ENCODE results near the gene MBD2.
"Not testable (repeated sequence)": the region's sequence is repeated elsewhere in the genome, so short reads cannot be mapped to it uniquely, and the experiment has no call there.

Gene MBD2

DNA sequence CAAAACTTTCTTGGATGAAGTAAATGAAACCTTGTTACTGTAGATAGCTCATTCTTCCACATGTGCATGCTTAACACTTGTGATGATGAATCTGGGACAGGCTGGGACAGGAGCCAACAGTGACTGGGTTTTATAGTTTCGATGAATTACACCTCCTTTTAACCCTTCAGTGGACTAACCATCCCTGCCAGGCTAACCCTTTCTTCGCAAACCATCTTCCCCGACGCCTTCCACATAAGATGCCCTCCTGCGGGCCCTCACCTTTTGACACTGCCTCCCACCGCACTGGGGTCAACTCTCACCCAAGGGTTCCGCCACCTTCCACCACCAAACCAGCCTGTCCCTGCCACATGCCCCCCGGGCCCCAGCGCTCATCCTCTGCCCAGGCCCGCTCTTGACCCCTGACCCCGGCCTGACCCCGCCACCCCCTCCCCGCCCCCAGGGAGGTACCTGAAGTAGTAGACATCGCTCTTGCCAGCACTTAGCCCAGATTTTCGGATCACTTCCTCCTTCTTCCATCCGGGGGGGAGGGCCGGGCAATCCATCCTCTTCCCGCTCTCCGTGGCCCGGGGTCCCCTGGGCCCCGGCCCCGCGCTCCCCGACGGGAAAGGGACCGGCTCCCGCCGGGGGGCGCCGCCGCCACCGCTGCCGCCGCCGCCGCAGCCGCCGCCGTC lies 764 bp downstream of the MBD2 start:
- H3K4me3 ChIP-seq (ENCODE audit: low read depth, low read length): peak overlapping the region; percentile 69
- DNase-seq (ENCODE audit: low read depth): peak; percentile 63
- TF ChIP-seq, protein P1, sequence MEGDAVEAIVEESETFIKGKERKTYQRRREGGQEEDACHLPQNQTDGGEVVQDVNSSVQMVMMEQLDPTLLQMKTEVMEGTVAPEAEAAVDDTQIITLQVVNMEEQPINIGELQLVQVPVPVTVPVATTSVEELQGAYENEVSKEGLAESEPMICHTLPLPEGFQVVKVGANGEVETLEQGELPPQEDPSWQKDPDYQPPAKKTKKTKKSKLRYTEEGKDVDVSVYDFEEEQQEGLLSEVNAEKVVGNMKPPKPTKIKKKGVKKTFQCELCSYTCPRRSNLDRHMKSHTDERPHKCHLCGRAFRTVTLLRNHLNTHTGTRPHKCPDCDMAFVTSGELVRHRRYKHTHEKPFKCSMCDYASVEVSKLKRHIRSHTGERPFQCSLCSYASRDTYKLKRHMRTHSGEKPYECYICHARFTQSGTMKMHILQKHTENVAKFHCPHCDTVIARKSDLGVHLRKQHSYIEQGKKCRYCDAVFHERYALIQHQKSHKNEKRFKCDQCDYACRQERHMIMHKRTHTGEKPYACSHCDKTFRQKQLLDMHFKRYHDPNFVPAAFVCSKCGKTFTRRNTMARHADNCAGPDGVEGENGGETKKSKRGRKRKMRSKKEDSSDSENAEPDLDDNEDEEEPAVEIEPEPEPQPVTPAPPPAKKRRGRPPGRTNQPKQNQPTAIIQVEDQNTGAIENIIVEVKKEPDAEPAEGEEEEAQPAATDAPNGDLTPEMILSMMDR (IDR thresholded peaks at IDR 0.05; ENCODE audit: low read depth, low read length): no peak
- TF ChIP-seq POLR2A (IDR thresholded peaks at IDR 0.05; ENCODE audit: extremely low read depth, insufficient read length): no peak

DNA sequence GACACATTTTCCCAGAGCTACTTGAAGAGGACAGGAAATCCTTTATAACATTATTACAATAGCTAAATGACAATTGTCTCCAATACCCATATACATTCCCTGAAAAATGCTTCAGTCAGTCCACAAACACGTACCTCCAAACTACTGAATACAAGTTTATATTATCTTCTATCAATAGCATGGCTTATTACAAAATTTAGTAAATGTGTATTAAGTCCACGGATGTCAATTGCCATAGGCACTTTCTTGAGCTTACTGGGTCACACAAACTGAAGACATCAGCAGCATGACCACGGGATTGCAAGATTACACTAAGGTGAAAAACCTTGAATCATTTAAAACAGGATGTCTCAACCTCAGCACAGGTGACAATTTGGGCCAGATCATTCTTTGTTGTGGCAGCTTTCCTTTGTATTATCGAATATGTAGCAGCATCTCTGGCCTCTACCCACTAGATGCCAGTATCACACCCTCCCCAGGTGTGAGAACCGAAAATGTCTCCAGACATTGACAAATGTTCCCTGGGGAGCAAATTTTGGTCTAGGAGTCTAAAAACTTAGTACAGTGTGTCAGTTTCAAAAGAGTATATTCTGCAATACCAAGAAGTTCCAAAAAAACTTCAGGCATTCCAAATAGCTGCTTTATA lies 1.4 kb downstream of the MBD2 start:
- TF ChIP-seq POLR2A (IDR thresholded peaks at IDR 0.05; ENCODE audit: extremely low read depth, insufficient read length) (no peak), MYC (IDR thresholded peaks at IDR 0.05; ENCODE audit: low read depth, low read length) (no peak)
- TF ChIP-seq, protein P2, sequence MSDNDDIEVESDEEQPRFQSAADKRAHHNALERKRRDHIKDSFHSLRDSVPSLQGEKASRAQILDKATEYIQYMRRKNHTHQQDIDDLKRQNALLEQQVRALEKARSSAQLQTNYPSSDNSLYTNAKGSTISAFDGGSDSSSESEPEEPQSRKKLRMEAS (IDR thresholded peaks at IDR 0.05; ENCODE audit: low read depth, low read length): no peak
- TF ChIP-seq, protein P1 (IDR thresholded peaks at IDR 0.05; ENCODE audit: low read depth, low read length): no peak
- DNase-seq (ENCODE audit: low read depth): peak; percentile 26
- H3K4me3 ChIP-seq (ENCODE audit: low read depth, low read length): peak overlapping the region; percentile 69

DNA sequence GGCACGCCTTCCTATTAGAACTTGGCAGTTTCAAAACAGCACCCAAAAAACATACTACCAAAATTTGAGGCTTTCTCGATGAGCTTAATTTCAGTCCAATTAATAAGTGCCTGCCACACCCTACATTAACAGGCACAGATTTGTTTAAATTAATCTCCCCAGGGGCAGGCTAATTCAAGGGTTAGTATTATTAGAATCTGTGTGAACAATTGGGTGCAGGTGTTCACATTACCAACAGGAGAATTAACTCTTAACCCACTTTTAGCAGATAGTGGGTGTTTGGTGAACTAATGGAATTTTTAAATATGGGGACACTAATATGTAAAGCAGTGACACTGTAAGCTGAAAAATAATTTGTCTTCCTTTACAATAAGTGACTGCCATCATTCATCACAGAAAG lies 4.1 kb downstream of the MBD2 start:
- TF ChIP-seq, protein P1 (IDR thresholded peaks at IDR 0.05; ENCODE audit: low read depth, low read length): no peak
- TF ChIP-seq POLR2A (IDR thresholded peaks at IDR 0.05; ENCODE audit: extremely low read depth, insufficient read length): no peak
- TF ChIP-seq, protein P2 (IDR thresholded peaks at IDR 0.05; ENCODE audit: low read depth, low read length): no peak
- H3K4me3 ChIP-seq (ENCODE audit: low read depth, low read length): no peak overlapping the region
- no peak for DNase-seq (ENCODE audit: low read depth)

DNA sequence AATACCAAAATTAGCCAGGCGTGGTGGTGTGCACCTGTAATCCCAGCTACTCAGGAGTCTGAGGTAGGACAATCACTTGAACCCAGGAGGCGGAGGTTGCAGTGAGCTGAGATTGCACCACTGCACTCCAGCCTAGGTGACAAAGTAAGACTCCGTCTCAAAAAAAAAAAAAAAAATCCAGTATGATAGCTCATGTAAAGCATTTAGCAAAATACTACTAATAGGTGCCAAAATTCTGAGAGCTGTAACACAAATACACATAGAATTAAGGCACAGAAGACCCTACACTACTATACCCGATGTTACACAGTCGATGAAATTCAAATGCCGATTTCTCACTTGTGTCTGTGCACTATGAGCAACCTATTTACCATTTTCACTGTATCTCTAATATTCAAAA lies 5.7 kb downstream of the MBD2 start:
- DNase-seq (ENCODE audit: low read depth); H3K4me3 ChIP-seq (ENCODE audit: low read depth, low read length): not testable (repeated sequence)

DNA sequence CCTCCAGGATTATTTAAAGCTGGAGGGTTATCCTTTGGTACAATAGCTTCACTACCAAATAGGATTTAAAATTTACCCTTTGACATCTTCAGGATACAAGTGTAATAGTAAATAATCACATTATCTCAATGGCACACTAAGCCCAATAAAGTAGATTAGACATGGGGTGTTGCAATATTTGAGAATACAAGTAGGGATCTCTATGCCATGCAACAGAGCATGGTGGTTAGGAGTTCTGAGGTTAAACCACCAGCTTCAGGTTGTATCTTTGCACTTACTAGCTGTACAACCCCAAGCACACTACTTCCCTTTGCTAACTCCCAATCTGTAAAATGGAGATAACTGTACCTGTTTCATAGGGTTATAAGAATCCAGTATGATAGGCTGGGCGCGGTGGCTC lies 6.2 kb downstream of the MBD2 start:
- peak; percentile 24 for DNase-seq (ENCODE audit: low read depth)
- H3K4me3 ChIP-seq (ENCODE audit: low read depth, low read length): no peak overlapping the region
- TF ChIP-seq, protein P2 (IDR thresholded peaks at IDR 0.05; ENCODE audit: low read depth, low read length): no peak
- TF ChIP-seq MYC (IDR thresholded peaks at IDR 0.05; ENCODE audit: low read depth, low read length) (no peak), POLR2A (IDR thresholded peaks at IDR 0.05; ENCODE audit: extremely low read depth, insufficient read length) (no peak)
- TF ChIP-seq, protein P1 (IDR thresholded peaks at IDR 0.05; ENCODE audit: low read depth, low read length): no peak

DNA sequence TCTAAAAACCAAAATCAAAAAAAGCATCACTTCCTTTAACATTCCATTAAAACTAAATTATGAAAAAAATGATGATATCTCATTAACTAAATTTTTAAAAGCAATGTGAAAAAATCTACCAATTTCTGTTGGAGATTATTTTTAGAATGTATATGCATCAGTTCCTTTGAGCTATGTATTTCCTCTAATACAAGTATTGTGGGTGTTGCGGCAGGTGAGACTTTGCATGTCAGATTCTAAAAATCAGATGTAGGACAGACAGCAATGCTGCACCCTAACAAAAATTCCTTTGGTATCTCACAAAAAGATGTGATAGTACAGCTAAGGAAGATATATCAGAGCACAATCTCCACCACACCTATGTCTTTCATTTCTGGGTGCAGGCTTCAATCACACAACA lies 6.8 kb downstream of the MBD2 start:
- H3K4me3 ChIP-seq (ENCODE audit: low read depth, low read length): no peak overlapping the region
- no peak for DNase-seq (ENCODE audit: low read depth)

More for the DNA sequence above, 6.8 kb downstream of the MBD2 start:
- TF ChIP-seq, protein P1 (IDR thresholded peaks at IDR 0.05; ENCODE audit: low read depth, low read length): no peak
- TF ChIP-seq, protein P2 (IDR thresholded peaks at IDR 0.05; ENCODE audit: low read depth, low read length): no peak
- TF ChIP-seq MYC (IDR thresholded peaks at IDR 0.05; ENCODE audit: low read depth, low read length): no peak
- no peak for TF ChIP-seq POLR2A (IDR thresholded peaks at IDR 0.05; ENCODE audit: extremely low read depth, insufficient read length)

Measured in NB4 (cell line).